SJCRH30 (cell line): ENCODE results near the gene ZHX3. TPM values are rescaled to one million over a fixed set of nuclear protein-coding genes. Genes with fewer than 3 reads are reported as not detected.

ENCODE experiments used
- DNase-seq, 2 experiments: peaks; one replicate each; pipeline ENCODE4 v3.0.0-alpha.2; 2015 to 2020
- H3K27ac ChIP-seq: fragments of 250-450 bp; sonication (Bioruptor Pico); 2 replicates; pipeline ENCODE4 v1.5.1; 2020; ENCODE audit warnings: mild to moderate bottlenecking, moderate library complexity
- H3K27me3 ChIP-seq: fragments of 250-450 bp; sonication (Bioruptor Pico); 2 replicates; pipeline ENCODE4 v1.5.1; 2020; ENCODE audit warnings: mild to moderate bottlenecking, moderate library complexity
- H3K36me3 ChIP-seq: fragments of 250-450 bp; sonication (Bioruptor Pico); 2 replicates; pipeline ENCODE4 v1.5.1; 2020; ENCODE audit warnings: mild to moderate bottlenecking, moderate library complexity
- H3K4me1 ChIP-seq: fragments of 250-450 bp; sonication (Bioruptor Pico); 2 replicates; pipeline ENCODE4 v1.5.1; 2020; ENCODE audit warnings: mild to moderate bottlenecking, moderate library complexity
- H3K4me3 ChIP-seq: fragments of 250-450 bp; sonication (Bioruptor Pico); 2 replicates; pipeline ENCODE4 v1.5.1; 2020; ENCODE audit warnings: mild to moderate bottlenecking, moderate library complexity
- H3K9me3 ChIP-seq: fragments of 250-450 bp; sonication (Bioruptor Pico); replicated peaks from 2 replicates; pipeline ENCODE4 v1.5.1; 2020; ENCODE audit warnings: mild to moderate bottlenecking, moderate library complexity
- total RNA-seq: library from RNA; depleted of rRNA; stranded (reverse); fragments of >200 nt; shearing (Covaris generic); gene quantifications from 2 replicates; pipeline ENCODE4 v1.2.3, GENCODE V29; 2014

ZHX3 gene
- total RNA-seq, 1 experiment from 2014 or later, result 16.2 TPM

DNA sequence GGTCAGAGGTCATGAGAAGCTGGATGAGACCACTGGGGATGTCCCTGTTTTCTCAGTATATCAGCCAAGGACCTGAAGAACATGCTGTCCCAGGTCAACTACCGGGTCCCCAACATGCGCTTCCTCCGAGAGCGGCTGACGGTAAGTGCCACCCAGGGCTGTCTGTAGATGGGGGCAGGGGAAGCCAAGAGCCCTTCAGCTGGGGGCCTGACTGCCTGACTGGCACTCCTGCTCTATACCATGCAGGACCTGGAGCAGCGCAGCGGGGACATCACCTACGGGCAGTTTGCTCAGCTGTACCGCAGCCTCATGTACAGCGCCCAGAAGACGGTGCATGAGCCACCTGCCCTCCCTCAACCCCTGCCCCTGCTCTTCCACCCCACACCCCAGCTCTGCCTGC lies 155.1 kb downstream of the ZHX3 start:
- Histone ChIP-seq H3K4me3 (no peak overlapping the region), H3K36me3 (peaks cover 75% of the 10 kb centered on the region)
- no peak for DNase-seq

DNA sequence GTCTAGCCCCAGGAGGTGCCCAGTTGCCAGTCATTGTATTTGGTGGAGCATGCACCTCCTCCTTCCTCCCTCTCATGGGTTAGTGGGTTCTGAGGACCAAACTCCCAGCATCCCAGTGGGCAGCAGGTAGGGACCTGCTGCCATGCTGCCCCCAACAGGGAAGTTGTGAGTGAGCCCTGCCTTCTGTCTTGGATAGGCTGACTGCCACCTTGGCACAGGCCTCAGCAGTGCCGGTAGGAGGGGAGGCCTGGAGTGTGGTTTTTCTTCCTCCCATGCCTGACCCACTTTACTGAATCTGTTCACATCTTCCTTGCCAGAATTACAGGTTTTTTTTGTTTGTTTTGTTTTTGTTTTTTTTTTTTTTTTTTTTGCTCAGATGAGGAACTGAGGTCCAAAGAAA lies 155.6 kb downstream of the ZHX3 start:
- no peak overlapping the region for H3K4me3 ChIP-seq
- no peaks in the 10 kb centered on the region for H3K27me3 ChIP-seq
- peaks cover 70% of the 10 kb centered on the region for H3K36me3 ChIP-seq
- no peaks in the 10 kb centered on the region for H3K9me3 ChIP-seq
- H3K27ac ChIP-seq, result no peak overlapping the region
- DNase-seq, result no peak
- no peaks in the 10 kb centered on the region for H3K4me1 ChIP-seq

More for the DNA sequence above, 155.1 kb downstream of the ZHX3 start:
- H3K4me1 ChIP-seq, result no peaks in the 10 kb centered on the region
- no peaks in the 10 kb centered on the region for H3K9me3 ChIP-seq
- no peaks in the 10 kb centered on the region for H3K27me3 ChIP-seq
- H3K27ac ChIP-seq, result no peak overlapping the region

DNA sequence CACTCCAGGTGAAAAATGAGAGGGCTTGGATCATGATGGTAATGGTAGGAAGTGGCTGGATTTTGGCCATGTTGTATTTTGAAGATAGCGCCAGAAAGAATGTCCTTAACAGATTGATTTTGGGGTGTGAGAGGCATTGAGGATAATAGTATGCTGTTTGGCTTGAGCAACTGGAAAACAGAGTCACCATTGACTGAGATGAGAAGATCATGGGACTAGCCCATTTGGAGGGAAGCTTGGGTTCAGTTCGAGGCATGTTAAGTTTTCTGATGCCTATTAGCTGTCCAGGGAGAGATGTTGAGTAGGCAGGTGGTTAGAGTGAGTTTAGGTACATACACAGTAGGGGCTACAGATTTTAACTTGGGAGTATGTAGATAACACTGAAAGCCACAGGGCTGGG lies 156.8 kb downstream of the ZHX3 start:
- Histone ChIP-seq H3K4me1 (no peaks in the 10 kb centered on the region), H3K9me3 (no peaks in the 10 kb centered on the region), H3K27me3 (no peaks in the 10 kb centered on the region), H3K27ac (no peak overlapping the region), H3K4me3 (no peak overlapping the region), H3K36me3 (peaks cover 58% of the 10 kb centered on the region)
- DNase-seq, result no peak

DNA sequence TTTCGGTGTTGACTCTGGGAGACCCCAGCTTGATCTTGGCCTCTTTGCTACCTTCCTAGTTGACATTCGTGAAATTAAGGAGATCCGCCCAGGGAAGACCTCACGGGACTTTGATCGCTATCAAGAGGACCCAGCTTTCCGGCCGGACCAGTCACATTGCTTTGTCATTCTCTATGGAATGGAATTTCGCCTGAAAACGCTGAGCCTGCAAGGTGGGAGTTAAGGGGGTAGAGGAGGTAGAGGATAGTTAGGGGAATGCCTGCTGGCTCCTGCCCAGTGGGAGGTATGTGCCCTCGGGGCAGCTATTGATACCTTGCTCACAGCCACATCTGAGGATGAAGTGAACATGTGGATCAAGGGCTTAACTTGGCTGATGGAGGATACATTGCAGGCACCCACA lies 158.0 kb downstream of the ZHX3 start:
- no peaks in the 10 kb centered on the region for H3K27me3 ChIP-seq
- no peaks in the 10 kb centered on the region for H3K9me3 ChIP-seq
- no peak overlapping the region for H3K4me3 ChIP-seq
- H3K36me3 ChIP-seq, result peaks cover 47% of the 10 kb centered on the region
- H3K27ac ChIP-seq, result no peak overlapping the region
- DNase-seq, result no peak
- H3K4me1 ChIP-seq, result no peaks in the 10 kb centered on the region

DNA sequence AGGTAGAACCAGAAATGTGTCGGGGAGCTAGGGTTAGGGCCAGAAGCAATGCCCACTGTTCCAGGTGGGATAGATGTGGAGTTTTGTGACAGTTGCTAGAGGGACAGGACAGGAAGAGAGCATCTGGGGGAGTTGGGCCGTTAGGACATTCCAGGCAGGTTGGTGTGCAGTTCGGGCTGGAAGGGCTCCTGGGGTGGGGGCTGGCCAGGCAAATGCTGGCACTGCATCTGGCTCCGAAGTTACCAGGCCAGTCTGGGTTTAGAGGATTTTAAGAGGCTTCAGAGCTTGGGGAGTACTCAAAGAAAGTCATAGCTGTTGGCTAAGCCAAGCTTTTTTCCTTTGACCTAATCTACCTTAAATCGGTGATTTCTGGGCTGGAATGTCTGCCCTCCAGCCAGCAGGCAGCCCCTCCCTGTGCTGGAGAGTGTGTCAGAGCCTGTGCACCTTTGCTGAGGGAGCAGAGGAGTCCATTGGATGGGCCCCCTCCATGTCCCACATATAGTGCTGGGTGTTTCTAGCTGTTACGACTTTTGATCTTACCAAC lies 159.4 kb downstream of the ZHX3 start:
- H3K27me3 ChIP-seq, result no peaks in the 10 kb centered on the region
- no peak for DNase-seq
- H3K4me1 ChIP-seq, result no peaks in the 10 kb centered on the region
- no peaks in the 10 kb centered on the region for H3K9me3 ChIP-seq
- H3K27ac ChIP-seq, result no peak overlapping the region
- H3K4me3 ChIP-seq, result no peak overlapping the region
- H3K36me3 ChIP-seq, result peaks cover 33% of the 10 kb centered on the region

DNA sequence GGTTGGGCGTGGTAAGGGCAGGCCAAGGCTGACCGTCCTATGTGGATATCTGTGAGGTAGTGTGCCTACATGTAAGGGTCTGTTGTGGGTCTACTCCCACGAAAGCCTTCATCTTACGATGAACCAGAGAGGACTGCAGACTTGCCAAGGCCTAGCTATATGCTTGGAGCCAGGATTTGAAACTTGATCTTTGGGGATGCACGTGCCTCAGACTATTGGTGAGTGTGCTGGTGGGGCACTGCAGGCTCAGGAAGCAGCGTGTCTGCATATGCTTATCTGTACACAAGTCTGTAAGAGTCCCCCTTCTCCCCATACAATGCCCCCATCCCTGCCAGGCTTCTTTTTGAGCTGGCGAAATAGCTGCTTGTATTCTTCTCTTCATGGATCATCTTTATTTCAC lies 162.3 kb downstream of the ZHX3 start:
- no peaks in the 10 kb centered on the region for H3K4me1 ChIP-seq
- no peaks in the 10 kb centered on the region for H3K27me3 ChIP-seq
- H3K27ac ChIP-seq, result no peak overlapping the region
- no peak for DNase-seq
- H3K4me3 ChIP-seq, result no peak overlapping the region
- peaks cover 15% of the 10 kb centered on the region for H3K36me3 ChIP-seq
- H3K9me3 ChIP-seq, result no peaks in the 10 kb centered on the region

DNA sequence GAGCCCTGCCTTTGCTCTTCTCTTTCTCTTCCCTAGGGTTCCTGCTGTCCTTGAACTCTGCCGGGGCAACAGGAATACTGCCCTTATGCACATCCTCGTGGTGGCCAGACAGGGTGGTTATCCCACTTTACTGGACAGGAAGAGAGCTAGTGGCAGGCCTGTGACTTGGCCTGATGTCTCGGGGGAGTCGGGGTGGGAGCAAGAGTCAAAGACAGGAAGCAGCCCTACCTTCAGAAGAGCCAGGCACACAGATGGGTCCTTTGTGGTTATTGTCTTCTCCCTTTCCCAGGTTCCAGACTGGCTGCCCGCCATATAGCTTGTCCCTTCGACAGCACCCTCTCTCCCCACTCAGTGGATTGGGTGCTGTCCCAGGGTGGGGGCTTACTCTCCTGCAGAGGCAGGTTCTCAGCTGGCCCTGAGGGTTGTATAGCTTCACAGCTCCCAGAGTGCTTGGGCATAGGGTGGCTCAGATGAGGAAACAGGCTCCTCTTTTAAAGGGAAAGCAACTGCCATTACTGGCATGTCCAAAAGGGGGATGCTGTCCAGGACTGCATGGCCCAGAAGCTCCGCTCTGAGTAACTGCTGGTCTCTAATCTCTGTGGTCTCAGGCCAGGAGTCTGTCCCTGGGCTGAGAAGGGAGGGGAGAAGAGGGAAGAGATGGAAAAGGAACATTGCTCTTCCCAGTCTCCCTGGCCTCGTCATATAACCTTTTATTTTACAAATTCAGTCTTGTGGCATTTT lies 162.9 kb downstream of the ZHX3 start:
- Histone ChIP-seq H3K9me3 (no peaks in the 10 kb centered on the region), H3K36me3 (peaks cover 9% of the 10 kb centered on the region), H3K4me1 (no peaks in the 10 kb centered on the region), H3K4me3 (no peak overlapping the region), H3K27ac (no peak overlapping the region), H3K27me3 (no peaks in the 10 kb centered on the region)
- no peak for DNase-seq

DNA sequence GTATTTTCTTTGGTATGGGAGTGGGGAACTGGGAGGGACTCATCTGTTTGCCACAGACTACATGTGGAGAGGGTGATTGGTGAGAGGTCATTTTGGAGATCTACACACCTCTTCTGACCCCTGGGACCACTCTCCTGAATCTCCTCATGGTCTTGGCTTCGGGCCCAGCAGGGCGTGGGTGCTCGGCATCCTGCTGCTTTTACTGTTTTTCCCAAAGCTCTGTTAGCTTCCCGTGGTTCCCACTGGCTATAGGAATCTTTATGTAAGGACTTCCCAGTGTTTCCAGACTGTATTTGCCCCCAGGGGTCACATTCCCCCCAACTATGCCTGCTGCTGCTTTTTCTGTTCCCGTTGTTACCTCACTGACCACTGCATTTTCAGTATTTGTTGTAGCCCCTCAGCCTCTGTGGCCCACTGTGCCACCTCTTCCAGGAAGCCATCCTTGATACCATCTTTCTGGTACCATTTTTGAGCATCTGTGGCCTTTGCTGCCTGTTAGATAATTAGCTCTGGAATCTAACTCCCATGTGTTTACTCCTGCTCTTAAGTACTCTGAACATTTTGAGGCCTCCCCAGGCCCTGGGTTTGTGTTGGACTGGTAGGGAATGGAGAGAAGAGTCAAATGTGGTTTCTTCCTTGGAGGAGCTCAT lies 165.3 kb downstream of the ZHX3 start:
- H3K9me3 ChIP-seq, result no peaks in the 10 kb centered on the region
- H3K4me1 ChIP-seq, result no peaks in the 10 kb centered on the region
- no peak for DNase-seq
- H3K27ac ChIP-seq, result no peak overlapping the region
- H3K27me3 ChIP-seq, result no peaks in the 10 kb centered on the region
- no peak overlapping the region for H3K4me3 ChIP-seq
- H3K36me3 ChIP-seq, result peaks cover 16% of the 10 kb centered on the region

DNA sequence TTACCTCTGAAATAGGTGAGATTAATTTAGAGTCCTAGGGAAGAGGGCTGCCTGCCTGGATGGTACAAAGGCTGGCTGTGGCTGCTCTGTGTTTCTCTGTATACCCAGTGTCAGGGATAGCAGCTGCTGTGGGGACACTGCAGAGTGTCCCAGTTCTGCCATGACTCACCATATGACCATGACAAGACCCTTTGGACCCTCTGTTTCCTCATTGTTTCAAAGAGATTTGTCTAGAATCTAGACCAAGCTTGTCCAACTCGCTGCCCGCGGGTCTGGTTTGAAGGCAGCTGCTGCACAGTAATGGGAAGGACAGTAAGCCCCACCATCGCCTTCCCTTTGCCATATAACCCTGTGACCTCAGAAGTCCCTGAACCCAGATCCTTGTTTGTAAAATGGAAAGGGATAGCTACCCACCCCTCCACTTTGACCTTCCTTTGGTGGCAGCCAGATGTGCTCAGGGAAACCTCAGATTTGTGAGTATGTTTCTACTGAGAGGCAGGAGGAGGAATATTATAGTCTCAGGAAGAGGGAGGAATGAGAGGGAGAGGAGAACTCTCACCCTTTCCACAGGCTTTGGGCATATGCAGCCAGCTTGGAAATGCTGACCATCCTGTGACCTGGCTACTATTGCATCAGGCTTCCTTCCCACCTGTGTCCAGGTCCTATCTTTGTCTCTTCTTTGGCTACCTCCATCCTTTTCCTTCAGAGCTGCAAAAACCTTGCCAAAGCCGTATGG lies 166.2 kb downstream of the ZHX3 start:
- no peak overlapping the region for H3K27ac ChIP-seq
- H3K4me3 ChIP-seq, result no peak overlapping the region
- no peaks in the 10 kb centered on the region for H3K27me3 ChIP-seq
- no peak for DNase-seq
- H3K36me3 ChIP-seq, result peaks cover 18% of the 10 kb centered on the region
- H3K4me1 ChIP-seq, result no peaks in the 10 kb centered on the region
- H3K9me3 ChIP-seq, result no peaks in the 10 kb centered on the region

DNA sequence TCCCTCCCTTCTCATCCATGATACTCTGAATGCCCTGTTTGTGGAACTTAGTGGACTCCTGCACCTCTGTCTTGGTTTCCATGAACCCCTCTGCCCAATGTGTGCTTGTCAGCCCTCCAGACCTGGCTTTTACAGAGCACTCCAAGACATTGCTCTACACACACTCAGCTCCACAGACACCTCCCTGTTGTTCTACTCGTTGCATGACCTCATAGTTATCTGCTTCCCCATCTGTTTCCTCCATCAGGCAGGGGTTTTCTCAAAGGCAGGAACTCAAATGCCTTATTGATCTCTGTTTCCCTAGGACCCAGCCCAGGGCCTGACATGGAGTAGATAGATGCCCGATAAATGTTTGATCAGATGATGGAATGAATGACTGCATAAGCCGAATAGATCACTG lies 166.9 kb downstream of the ZHX3 start:
- Histone ChIP-seq H3K27me3 (no peaks in the 10 kb centered on the region), H3K9me3 (no peaks in the 10 kb centered on the region), H3K36me3 (peaks cover 18% of the 10 kb centered on the region), H3K4me1 (no peaks in the 10 kb centered on the region), H3K27ac (no peak overlapping the region), H3K4me3 (no peak overlapping the region)
- no peak for DNase-seq

DNA sequence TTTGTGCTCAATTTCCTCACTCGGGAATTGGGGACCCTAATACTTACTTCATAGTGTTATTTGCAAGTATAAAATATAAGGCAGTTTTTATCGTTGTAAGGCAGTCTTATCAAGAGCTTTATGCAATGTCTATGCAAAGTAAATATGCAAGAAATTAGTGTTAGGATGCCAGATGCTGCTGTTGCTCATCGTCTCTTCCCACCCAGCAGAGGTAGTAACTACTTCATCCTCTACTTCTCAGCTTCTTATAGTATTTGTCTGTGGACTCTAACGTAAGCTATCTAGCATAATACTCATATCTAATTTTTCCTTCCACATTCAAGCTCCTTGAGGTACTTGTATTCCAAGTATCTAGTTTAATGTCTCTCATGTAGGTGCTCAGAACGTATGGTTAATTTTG lies 168.6 kb downstream of the ZHX3 start:
- no peak overlapping the region for H3K27ac ChIP-seq
- H3K36me3 ChIP-seq, result peaks cover 30% of the 10 kb centered on the region
- no peaks in the 10 kb centered on the region for H3K4me1 ChIP-seq
- H3K9me3 ChIP-seq, result no peaks in the 10 kb centered on the region
- H3K4me3 ChIP-seq, result no peak overlapping the region
- no peaks in the 10 kb centered on the region for H3K27me3 ChIP-seq
- no peak for DNase-seq

DNA sequence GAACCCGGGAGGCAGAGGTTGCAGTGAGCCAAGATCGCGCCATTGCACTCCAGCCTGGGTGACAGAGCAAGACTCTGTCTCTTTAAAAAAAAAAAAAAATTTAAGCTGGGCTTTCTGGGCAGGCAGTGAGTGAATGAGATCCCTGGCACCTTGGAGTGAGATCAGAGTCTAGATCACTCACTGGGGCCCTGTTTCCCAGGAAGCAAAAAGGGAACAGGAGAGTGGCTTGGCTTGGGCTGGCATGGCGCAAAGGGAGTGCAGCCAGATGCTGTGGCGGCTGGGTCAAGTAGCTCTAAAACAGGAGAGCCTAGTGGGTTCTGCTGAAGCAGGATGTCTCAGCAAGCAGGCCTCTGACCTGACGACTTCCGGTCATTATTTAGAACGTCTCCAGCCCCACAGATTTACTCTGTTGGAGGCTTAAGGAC lies 169.8 kb downstream of the ZHX3 start:
- peaks cover 31% of the 10 kb centered on the region for H3K36me3 ChIP-seq
- no peaks in the 10 kb centered on the region; the same call in 1 of the 2 replicates for H3K4me1 ChIP-seq
- H3K4me3 ChIP-seq, result no peak overlapping the region
- no peaks in the 10 kb centered on the region for H3K9me3 ChIP-seq
- no peak for DNase-seq
- H3K27me3 ChIP-seq, result no peaks in the 10 kb centered on the region
- no peak overlapping the region for H3K27ac ChIP-seq

DNA sequence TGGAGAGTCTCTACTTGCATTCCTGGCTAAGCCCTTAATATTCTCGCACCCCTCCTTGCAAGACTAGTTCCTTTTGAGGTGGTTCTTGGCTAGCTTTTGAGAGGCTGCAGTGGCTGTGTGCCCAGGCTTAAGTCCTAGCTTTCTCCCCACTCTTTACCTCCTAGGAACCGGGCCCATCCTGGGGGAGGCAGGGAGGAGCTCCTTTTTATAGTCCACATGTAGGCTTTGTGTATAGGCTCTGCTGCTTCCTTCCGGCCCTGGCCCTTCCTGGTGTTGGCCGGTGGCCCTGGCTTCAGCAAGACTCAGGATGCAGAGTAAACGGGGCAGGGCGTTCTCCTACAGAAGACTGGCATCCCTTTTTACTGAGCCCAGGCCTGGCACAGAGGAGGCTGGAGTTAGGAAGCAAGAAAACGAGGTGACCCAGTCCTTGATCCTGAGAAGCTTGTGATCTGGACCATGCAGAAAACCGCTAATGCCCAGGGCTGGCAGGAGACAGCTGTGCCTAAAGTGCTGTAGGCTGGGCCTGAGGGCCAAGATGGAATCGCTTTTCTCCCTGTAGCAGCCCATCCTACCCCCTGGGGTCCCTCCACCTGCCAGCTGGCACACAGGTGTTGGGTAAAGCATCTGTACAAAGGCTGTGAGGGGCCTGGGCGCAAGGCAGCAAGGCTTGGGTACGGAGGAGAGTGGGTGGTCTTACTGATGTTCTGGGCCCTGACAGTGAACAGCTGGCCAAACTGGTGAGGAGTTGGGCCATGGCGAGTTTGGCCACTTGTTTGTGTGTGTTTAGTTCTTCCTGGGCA lies 171.5 kb downstream of the ZHX3 start:
- Histone ChIP-seq H3K4me3 (no peak overlapping the region), H3K9me3 (no peaks in the 10 kb centered on the region), H3K27ac (no peak overlapping the region), H3K36me3 (peaks cover 28% of the 10 kb centered on the region), H3K27me3 (no peaks in the 10 kb centered on the region), H3K4me1 (peaks cover 15% of the 10 kb centered on the region)
- DNase-seq, result no peak

DNA sequence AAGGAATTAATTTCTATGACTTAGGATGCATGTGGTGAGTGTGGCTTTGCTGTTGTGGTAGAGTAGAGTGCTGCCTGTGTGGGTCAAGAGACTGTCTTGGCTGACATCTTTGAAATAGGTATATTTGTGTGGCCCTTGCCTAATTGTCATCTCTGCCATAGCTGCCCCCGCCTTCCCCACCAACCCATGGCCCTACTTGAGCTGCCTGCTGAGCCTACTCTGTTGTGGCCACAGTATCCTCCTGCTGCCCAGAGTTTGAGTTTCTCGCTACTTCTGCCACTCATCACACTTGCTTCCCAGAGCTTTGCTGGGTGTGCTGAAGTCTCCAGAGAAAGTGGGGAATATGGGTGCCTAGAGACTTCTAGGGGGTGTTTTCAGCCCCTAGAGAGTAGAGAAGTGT lies 172.2 kb downstream of the ZHX3 start:
- peaks cover 22% of the 10 kb centered on the region for H3K4me1 ChIP-seq
- no peaks in the 10 kb centered on the region for H3K27me3 ChIP-seq
- no peak overlapping the region for H3K27ac ChIP-seq
- H3K36me3 ChIP-seq, result peaks cover 28% of the 10 kb centered on the region
- DNase-seq, result no peak
- H3K9me3 ChIP-seq, result no peaks in the 10 kb centered on the region
- no peak overlapping the region for H3K4me3 ChIP-seq
